A172 (cell line): ENCODE measurements around the gene MS4A15. TPM values are rescaled to one million over a fixed set of nuclear protein-coding genes. Genes with fewer than 3 reads are reported as not detected.
A peak's percentile ranks its signal among the peaks of the same experiment; 100 is the strongest.
"Not testable (repeated sequence)": the region's sequence is repeated elsewhere in the genome, so short reads cannot be mapped to it uniquely, and the experiment has no call there.

Experiments
- DNase-seq: peaks from one replicate; pipeline ENCODE4 v3.0.0-alpha.2; 2015; ENCODE audit warnings: low spot score
- total RNA-seq: library from RNA; depleted of rRNA; stranded (reverse); fragments of >200 nt; shearing (Covaris generic); gene quantifications from 2 replicates; pipeline ENCODE4 v1.2.3, GENCODE V29; 2014; rRNA removed

Gene MS4A15, protein sequence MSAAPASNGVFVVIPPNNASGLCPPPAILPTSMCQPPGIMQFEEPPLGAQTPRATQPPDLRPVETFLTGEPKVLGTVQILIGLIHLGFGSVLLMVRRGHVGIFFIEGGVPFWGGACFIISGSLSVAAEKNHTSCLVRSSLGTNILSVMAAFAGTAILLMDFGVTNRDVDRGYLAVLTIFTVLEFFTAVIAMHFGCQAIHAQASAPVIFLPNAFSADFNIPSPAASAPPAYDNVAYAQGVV
- total RNA-seq: not detected in 2 replicates

DNA sequence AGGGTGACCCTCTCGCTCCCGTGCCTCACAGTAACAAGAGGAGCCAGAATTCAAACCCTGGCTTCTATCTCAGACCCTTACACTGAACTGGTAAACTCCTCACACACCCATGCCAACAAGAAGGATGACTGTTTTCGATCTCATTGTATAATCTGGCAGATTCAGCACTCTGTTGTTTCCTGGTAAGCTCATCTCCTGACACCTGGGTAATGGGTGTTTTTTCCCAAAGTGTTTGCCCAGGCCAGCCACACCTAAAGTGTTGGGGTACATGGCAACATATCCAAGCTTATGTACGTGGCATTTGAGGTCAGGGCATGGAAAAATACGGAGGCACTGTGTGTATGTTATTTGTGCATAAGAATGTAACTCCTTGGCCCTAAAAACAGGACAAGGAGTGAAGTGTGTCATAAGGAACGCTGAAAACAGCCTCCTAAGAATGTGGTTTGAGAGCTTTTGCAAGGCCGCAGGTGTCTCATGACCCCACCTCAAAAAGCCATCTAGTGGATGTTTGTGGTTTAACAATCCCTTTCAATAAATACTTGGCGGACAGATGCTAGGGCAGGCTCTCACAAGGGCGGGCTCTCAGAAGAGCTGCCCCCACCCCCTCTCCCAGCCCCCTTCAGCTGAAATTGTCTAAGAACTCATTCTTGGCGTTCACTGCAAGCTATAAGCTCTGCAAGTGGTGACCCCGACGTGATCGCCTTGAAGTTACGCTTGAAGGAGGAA is at the start of gene MS4A15:
TSS of gene MS4A15 (plus strand) at position 561 of the 726 bp plus-strand sequence. CDS start 6,867 bp downstream, outside the sequence.
- peak; percentile 42 for DNase-seq

DNA sequence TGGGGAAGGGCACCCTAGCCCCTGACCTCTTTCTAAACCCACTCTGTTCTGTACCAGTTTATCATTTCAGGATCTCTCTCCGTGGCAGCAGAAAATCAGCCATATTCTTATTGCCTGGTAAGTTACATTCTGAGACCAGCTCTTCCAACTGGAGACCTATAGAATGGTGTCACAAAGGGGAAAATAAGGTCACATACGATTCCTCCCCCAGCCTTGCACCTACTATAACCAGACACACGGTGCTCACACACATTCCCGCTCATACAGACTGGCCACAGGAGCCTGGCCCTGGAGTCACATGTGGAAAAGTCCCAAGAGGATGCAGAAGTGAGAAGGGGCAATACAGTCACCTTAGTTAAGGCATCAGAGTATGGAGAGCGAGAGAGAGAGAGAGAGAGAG is 49.7 kb upstream of the MS4A15 start:
- DNase-seq: no peak

DNA sequence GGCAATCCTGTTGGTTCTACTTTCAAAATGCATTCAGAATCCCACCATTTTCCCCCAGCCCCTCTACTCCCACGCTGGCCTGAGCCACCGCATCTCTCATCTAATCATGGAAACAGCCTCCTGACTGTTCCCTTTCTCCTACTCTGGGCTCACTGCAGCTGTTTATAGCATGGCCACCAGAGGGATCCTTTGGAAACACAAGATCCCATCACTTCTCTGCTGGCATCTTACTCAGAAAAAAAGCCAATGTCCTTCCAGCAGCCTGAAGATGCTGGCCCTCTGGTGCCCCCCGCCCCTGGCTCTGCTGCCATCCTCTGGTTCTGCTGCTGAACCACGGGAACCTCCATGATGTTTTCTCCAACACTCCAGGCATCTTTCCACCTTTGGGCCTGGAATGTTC is 46.2 kb upstream of the MS4A15 start:
- no peak for DNase-seq

DNA sequence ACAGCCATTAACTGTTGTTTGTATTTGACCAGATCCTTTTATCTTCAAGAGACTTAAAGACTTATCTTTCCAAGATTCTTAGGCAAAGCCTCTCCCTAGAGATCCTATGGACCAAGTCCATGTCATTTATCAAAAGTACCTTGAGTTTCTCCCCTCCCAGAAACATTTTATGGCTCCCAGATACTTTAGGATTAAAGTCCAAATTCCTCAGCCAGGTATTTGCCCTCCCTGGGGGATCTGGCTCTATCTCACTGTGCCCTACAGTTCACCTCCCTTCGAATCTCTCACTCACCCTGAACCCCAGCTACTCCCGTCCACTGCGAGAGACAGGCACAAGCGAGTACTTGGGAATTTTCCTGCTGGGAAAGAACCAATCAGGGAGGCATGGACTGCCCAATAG is 45.4 kb upstream of the MS4A15 start:
- no peak for DNase-seq

DNA sequence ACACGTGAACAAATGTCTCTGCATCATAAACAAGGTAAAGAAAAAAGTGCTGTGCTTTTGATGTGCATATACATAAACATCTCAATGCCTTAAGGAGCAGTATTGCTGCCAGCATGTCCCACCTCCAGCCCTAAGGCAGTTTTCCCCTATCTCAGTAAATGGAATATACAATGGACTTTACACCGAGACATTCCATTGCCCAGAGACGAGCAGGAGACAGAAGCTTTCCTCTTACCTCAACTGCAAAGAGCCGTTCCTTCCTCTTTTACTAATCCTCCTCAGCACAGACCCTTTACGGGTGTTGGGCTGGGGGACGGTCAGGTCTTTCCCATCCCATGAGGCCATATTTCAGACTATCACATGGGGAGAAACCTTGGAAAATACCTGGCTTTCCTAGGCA is 43.2 kb upstream of the MS4A15 start:
- DNase-seq: not testable (repeated sequence)

DNA sequence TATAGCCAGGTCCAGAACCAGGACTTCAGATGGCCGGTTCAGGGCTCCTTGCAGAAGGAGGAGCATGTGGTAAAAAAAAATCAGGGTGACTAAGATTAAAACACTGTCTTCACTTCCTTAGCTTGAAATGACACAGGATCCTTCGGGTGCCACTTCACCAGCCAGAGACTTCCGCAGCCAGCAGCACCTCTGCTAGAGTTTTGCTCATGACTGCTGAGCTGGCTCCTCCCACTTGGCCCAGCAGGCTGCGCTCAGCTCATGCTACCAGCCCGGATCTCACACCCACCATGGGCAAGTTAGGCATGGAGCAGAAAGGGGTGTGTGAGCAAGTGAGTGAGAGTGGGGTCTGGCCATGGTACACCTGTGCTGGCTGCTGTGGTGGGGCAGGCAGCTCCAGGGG is 38.7 kb upstream of the MS4A15 start:
- no peak for DNase-seq

DNA sequence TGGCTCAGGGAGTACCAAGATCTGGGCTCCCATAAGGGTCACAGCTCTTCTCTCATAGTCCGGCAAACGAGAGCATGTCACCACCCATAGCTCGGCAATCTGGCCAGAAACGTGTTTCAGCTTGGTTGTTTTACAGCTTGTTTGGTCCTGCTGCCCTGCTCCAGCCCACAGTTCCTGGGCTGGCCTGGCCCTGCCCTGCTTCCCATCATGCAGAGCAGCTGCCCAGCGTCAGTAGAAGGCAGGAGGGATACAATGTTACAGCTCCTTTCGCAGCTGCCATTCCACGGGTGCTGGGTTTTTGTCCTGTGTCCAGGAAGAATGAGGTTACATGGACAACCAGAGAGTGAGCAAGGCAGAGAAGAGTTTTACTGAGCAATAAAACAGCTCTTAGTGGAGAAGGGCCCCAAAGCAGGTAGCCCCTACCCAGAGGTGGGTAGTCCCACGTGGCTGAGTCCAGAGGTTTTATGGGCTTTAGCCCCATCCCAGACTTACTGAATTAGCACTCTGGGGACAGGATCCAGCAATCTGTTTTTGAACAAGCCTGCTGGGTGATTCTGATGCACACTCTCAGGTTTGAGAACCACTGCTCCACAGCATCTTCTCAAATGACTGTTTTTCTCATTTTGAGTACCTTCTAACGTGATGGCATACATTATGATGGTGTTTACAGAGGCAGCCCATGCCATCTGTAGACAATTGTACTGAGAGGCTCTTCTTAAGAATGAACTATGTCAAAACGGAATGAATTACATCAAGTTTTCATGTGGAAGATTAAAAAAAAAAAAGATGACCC is 37.9 kb upstream of the MS4A15 start:
- no peak for DNase-seq

DNA sequence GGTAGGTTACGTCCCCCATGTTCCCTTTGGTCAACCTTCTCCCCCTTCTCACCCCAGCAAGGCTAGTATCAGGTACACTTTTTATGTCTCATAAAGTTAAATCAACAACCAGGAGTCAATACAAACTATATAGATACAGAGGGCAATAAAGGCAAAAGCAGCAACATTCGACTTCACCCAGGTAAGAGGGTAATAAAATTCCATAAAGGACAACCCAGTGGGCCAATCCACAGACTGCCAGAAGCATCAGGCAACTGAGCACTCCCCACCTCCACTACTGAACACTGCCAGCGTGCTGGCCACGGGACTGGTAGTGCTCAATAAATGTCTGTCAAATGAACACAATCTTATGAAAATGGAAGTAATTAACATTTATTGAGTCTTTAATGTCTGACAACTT is 37.3 kb upstream of the MS4A15 start:
- DNase-seq: no peak

DNA sequence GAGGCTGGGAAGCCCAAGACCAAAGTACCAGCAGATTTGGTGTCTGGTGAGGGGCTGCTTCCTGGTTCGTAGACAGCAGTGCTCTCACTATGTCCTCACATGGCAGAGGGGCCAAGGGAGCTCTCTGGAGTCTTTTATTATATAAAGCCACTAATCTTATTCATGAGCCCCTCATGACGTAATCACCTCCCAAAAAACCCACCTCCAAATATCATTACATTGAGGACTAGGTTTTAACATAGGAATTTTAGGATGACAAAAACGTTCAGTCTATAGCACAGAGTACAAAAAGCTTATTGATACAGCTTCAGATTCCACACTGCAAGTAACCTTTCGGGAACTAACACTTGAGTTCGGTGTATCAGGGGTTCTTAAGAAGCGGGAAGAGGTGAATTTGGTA is 36.2 kb upstream of the MS4A15 start:
- no peak for DNase-seq

DNA sequence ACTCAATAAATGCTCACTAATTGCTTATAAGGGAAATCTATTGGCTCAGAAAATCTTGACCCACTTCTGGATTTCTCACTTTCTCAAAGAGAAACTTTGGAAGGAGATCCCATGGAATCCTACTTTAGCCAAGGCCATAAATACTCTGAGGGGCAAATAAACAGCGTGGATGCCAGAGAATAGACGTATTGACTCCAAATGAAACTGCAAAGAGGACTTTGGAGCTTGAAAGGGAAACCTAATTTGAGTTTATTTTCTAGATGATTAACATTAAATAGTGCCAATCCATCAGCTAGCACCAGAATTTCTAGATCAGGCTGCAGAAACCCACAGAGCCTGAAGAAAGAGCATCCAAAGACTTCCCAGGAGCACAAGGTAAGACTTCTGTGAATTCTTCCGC is 32.2 kb upstream of the MS4A15 start, which contains the start of gene MS4A18:
TSS of gene MS4A18 (plus strand) at position 301 of the 400 bp plus-strand sequence.
- no peak for DNase-seq

DNA sequence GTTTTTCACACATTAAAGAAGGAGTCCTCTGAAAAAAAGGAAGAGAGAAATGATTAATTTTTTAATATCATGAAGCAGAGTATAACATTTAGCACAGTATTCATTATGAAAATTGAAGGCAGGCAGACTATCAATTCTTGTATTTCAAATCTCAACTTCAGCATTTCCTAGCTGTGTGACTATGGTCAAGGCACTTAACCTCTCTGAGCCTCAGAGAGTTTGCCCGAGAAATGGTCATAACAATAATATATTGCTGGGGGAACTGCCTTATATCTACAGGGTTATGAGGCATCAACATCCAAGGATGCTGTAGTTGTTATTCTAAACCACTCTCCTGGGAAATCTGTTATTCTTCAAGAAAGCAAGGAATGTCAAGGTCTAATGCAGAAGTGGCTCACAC is 31.1 kb upstream of the MS4A15 start:
- no peak for DNase-seq

DNA sequence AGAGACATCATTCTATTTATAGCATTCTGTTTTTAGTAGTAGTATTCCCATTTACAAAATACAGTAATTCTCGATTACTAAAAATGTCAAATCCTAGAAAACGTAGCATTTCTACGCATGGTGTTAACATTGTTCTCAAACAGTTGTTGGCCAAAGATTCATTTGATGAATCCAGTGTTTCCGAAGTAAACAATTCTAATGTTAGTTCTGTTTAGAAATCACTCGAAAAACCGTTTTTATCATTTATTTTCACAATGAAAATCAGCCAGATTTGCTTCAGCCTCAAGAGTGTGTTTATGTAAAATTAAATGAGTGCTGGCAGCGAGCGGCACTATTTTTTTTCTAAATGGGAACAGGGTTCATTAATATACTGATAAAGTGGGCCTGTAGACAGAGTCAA is 25.1 kb upstream of the MS4A15 start:
- no peak for DNase-seq

DNA sequence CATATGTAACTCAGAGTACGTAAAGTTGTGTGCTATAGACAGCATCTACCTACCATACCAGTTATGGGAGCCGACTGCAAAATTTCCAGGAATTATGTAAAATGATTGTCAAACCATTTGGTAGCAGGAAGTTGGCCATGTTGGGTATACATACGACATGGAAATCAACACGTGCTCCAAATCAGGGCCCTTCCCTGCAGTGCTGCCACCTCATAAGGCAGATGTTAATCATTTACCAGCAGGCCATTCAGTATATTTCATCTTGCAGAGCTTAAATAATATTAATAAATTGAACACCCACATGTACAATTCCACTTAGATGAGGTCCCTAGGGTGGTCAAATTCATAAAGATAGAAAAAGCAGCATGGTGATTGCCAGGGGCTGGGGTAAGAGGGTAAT is 22.4 kb upstream of the MS4A15 start:
- no peak for DNase-seq

DNA sequence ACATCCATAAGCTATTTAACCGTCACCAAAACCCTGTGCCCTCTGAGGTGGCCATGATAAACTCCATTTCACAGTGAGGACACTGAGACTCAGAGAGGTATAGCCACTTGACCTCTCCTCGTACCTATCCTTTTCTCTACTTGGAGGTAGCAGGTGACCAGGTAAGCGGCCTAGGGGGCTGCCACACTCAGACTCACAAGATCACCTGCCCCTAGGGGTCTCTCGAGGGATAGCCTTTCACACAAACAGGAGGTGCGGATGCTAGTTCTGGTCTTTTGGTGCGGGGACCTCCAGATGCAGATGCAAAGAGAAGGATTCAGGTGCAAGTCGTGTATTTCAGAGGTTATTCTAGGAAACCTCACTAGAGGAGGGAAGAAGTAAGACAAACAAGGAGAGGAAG is 17.6 kb upstream of the MS4A15 start:
- no peak for DNase-seq

DNA sequence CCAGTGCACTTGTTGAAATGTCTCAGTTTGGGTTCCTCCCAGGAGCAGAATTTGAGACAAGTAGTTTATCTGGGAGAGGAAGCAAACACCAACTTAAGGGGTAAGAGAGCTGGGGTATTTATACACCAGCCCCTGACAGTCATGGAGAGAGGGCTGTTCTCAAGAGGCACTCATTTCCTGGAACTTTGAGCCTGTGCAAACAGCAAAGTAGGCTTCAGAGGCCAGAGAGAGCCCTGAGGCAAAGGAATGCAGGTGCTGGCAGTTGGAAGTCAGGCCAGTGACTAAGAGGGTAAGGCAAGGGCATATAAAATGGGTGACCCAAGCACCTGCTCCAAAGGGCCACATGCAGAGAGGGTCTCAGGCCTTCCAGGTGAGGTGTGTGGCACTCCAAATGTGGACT is 16.1 kb upstream of the MS4A15 start:
- no peak for DNase-seq

DNA sequence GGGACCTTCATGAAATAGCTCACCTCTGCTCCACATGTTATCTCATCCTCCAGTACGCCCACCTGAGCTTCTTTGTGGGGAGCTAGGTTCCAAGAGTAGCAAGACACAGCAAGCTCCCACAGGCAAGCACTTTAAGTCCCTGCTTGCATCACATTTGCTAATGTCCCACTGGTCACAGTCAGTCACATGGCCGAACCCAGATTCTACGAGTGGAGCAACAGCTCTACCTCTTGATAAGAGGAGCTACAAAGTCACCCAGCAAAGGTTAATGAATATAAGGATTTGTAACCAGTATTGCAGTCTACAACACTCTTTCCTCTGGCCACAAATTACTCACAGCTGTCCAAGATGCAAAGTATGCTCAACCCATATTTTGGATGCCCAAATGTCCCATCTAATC is 15.2 kb upstream of the MS4A15 start:
- no peak for DNase-seq

DNA sequence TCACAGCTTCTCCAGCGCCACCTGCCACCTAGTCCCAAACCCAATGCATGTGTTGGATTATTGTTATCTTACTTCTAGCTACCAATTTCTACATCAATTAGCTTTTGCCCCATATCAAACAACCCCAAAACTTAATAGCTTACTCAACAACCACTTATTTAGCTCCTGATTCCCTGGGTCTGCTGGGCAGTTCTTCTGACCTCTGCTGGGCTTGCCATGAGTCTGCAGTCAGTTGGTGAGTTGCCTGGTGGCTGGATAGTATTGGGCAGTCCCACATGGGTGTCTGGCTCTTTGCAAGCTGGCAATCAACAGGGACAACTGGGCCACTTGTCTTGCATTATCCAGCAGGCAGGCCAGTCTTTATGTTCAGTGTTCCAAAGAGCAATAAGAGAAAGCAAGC is 13.6 kb upstream of the MS4A15 start:
- no peak for DNase-seq

DNA sequence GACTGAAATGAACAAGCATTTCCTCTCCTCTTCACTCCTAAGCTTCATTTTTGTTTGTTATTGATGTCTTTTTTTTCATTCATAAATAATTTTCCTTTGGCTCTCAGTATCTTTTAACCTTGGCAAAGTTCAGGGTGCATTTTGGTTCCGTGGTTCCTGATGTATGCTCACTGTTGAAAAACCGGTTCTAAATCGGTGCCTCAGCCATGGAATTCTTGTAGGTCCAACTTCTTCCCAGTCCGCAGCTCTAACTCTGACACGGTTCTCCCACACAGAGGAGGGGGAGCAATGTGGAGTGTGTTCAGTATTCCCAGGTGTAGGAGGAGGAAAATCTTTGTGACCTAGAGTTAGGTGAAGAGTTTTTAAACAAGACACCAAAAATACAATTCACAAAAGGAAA is 12.6 kb upstream of the MS4A15 start:
- DNase-seq: no peak

DNA sequence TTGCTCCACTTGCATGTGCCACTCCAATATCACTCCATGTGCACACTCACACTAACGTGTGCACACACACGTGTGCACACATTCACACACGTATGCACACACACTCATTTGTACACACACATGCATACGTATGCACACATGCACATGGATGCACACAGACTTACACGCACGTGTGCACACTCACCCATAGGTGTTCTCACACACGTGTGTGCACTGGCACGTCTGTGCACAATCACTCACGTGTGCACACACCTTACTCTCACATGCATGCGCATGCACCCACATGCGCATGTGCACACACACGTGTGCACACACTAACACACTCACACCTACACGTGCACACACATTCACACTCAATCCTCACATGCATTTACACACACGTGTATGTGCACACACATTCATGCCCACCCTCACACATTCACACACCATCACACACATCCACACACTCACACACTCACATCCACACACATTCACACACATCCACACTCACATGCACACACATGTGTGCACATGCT is 9.3 kb upstream of the MS4A15 start:
- no peak for DNase-seq

DNA sequence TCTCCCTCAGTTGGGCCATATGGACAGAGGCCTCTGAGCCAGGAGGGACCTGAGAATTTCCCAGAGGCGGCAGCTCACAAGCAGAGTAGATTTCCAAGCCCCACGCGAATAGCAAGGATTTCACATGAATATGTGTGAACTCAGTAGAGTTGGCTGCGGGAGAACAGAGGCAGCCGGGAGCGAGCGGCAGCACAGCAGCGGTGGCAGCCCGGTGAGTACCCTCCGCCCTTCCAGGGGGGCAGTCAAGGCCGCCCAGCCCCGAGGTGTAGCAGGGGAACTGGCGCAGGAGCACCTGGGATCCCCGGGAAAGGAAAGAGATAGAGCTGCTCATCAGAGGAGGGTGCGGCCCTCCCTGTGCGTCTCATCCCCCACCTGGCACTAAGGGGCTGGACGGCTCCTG is 8.4 kb upstream of the MS4A15 start:
- no peak for DNase-seq

DNA sequence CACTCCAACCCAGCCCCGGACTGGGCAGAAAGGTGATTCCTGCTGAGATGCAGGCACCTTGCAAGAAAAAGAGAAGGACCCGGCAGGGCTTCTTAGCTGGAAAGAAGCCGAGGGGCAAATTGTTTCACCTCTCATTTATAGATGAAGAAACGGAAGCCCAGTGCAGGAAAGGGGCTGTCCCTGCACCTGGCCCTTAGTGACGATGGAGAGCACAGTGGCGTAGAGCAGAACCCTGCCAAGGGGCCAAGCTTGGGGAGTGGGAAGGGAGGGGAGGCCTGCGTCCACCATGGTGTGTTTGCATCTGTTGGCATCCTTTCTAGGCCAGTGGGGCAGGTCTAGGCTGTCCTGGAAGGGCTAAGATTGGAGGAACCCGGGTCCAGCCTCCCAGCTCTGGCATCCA is 7.8 kb upstream of the MS4A15 start:
- DNase-seq: no peak

DNA sequence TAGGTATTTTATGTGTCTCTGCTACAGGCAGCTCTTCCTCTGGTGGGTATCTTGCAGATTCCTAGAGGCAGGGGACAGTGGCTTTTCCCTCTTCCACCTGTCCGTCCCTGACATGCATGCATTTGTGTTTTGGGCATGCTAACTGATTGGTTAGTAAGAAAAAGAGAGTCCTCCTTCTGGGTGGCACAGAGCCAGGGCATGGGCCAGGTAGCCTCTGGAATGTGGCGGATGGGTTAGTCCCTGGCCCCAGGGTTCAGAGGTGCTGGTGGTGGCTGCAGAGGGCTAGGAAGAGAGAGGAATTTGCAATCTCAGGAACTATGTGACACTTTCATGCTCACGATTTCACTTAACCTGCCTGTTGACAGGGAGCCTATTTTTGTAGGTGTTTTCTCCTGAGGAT is 5.8 kb upstream of the MS4A15 start:
- no peak for DNase-seq

DNA sequence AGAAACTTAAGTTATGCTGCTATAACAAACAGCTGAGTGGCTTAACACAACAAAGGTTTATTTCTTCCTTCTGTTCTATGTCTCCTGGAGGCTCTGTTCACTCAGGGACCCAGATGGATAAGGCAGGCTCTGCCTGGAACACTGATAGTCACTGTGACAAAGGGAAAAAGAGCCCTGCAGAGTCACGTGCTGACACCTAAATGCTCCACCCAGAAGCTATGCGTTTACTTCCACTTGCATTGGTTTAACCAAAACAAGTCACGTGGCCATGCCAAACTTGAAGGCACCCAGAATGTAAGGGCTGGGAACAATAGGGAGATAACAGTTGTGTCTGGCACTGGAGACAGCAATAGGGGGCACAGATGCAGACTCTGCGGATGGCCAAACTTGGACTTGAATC is 3.4 kb upstream of the MS4A15 start:
- no peak for DNase-seq
